IMR-90 (cell line): Measurements from ENCODE around the gene CUL1. TPM values are rescaled to one million over a fixed set of nuclear protein-coding genes. Genes with fewer than 3 reads are reported as not detected.

Experiments used
- ATAC-seq: fragments of 200-7000 bp; cut with Tn5 transposase; 2 replicates; pipeline ENCODE4 v1.9.1; 2020; ENCODE audit warnings: low read depth, mild to moderate bottlenecking, moderate library complexity
- BruUV-seq: library from RNA; stranded (reverse); fragments of 400-500 nt; replicated peaks from 2 replicates; lab custom pipeline; 2021; lab: Mats Ljungman, UMichigan
- CTCF ChIA-PET: fragments of 300-600 bp; formaldehyde crosslinking; extraction: SDS; loops from one replicate; lab custom pipeline; 2021; ENCODE audit warnings: antibody characterized with exemption; lab: Yijun Ruan, JAX
- POLR2A ChIA-PET: fragments of 300-600 bp; sonication (Branson Sonifier 250); formaldehyde crosslinking; loops from one replicate; lab custom pipeline; 2022; ENCODE audit warnings: antibody characterized with exemption; ENCODE audit not compliant: unreplicated experiment; lab: Charles Lee
- DNase-seq: peaks from one replicate; pipeline ENCODE4 v3.0.0; 2013
- H2AFZ ChIP-seq: replicated peaks from 2 replicates; pipeline ENCODE3; 2013; ENCODE audit warnings: low read length, mild to moderate bottlenecking; ENCODE audit not compliant: poor library complexity
- H2AK5ac ChIP-seq: 2 replicates; pipeline ENCODE4 v1.6.1; 2013; ENCODE audit warnings: low read depth, low read length, inconsistent platforms
- H2AK9ac ChIP-seq: replicated peaks from 2 replicates; pipeline ENCODE3; 2013; ENCODE audit warnings: mild to moderate bottlenecking, low read depth, low read length, moderate library complexity; ENCODE audit not compliant: poor library complexity
- H2BK120ac ChIP-seq: 2 replicates; pipeline ENCODE4 v1.6.1; 2013; ENCODE audit warnings: low read depth, low read length, inconsistent platforms
- H2BK15ac ChIP-seq: 3 replicates; pipeline ENCODE4 v1.6.1; 2013; ENCODE audit warnings: low read depth, low read length, inconsistent platforms
- H2BK20ac ChIP-seq: 2 replicates; pipeline ENCODE4 v1.6.1; 2013; ENCODE audit warnings: low read depth, mild to moderate bottlenecking, inconsistent platforms, low read length, moderate library complexity
- H2BK5ac ChIP-seq: 2 replicates; pipeline ENCODE4 v1.6.1; 2013; ENCODE audit warnings: mild to moderate bottlenecking, low read depth, low read length, inconsistent platforms; ENCODE audit not compliant: poor library complexity, severe bottlenecking
- H3K14ac ChIP-seq: replicated peaks from 2 replicates; pipeline ENCODE4 v1.6.1; 2013; ENCODE audit warnings: low read depth, low read length, inconsistent platforms
- H3K18ac ChIP-seq: 2 replicates; pipeline ENCODE4 v1.6.1; 2013; ENCODE audit warnings: low read depth, low read length, control low read depth
- H3K23ac ChIP-seq: 2 replicates; pipeline ENCODE4 v1.6.1; 2013; ENCODE audit warnings: low read depth, low read length, inconsistent platforms
- H3K27ac ChIP-seq: 2 replicates; pipeline ENCODE4 v1.5.1; 2013; ENCODE audit warnings: mild to moderate bottlenecking, control low read depth, low read length; ENCODE audit not compliant: insufficient read depth
- H3K27me3 ChIP-seq: 2 replicates; pipeline ENCODE4 v1.6.1; 2013; ENCODE audit warnings: low read length; ENCODE audit not compliant: control insufficient read depth, insufficient read depth
- H3K36me3 ChIP-seq: 2 replicates; pipeline ENCODE4 v1.6.1; 2013; ENCODE audit warnings: low read length, mixed read lengths; ENCODE audit not compliant: control insufficient read depth, insufficient read depth
- H3K4ac ChIP-seq: 2 replicates; pipeline ENCODE4 v1.6.1; 2013; ENCODE audit warnings: low read depth, low read length, inconsistent platforms
- H3K4me1 ChIP-seq: 2 replicates; pipeline ENCODE4 v1.6.1; 2013; ENCODE audit warnings: low read length, mixed read lengths; ENCODE audit not compliant: control insufficient read depth, insufficient read depth
- H3K4me2 ChIP-seq: 2 replicates; pipeline ENCODE4 v1.6.1; 2013; ENCODE audit warnings: low read depth, mild to moderate bottlenecking, control low read depth, low read length, moderate library complexity
- H3K4me3 ChIP-seq: 2 replicates; pipeline ENCODE4 v1.5.1; 2013; ENCODE audit warnings: low read depth, mild to moderate bottlenecking, control low read depth, low read length, moderate library complexity; ENCODE audit not compliant: insufficient read depth
- H3K56ac ChIP-seq: 2 replicates; pipeline ENCODE4 v1.6.1; 2013; ENCODE audit warnings: low read length, inconsistent platforms; ENCODE audit not compliant: insufficient read depth; ENCODE audit errors: extremely low read depth
- H3K79me1 ChIP-seq, 2 experiments: 2 replicates each; pipeline ENCODE4 v1.6.1; 2013; ENCODE audit warnings: low read length in 2 of 2, inconsistent platforms in 1 of 2, low read depth in 1 of 2
- H3K9ac ChIP-seq: 2 replicates; pipeline ENCODE4 v1.6.1; 2013; ENCODE audit warnings: low read depth, low read length, control low read depth
- H3K9me1 ChIP-seq: 2 replicates; pipeline ENCODE4 v1.6.1; 2013; ENCODE audit warnings: low read length, inconsistent platforms; ENCODE audit not compliant: insufficient read depth
- H3K9me3 ChIP-seq: 2 replicates; pipeline ENCODE4 v1.6.1; 2013; ENCODE audit warnings: low read length; ENCODE audit not compliant: control insufficient read depth, insufficient read depth
- H4K20me1 ChIP-seq: 2 replicates; pipeline ENCODE4 v1.6.1; 2013; ENCODE audit warnings: low read length, inconsistent platforms; ENCODE audit not compliant: insufficient read depth
- H4K5ac ChIP-seq: 2 replicates; pipeline ENCODE4 v1.6.1; 2013; ENCODE audit warnings: mild to moderate bottlenecking, low read depth, low read length, control low read depth
- H4K8ac ChIP-seq, 2 experiments: 2 replicates each; pipeline ENCODE4 v1.6.1; 2013; ENCODE audit warnings: low read depth in 2 of 2, low read length in 2 of 2, control low read depth in 1 of 2, inconsistent platforms in 1 of 2
- H4K91ac ChIP-seq: 2 replicates; pipeline ENCODE4 v1.6.1; 2013; ENCODE audit warnings: low read depth, low read length, inconsistent platforms; ENCODE audit not compliant: insufficient read depth
- MAZ ChIP-seq: IDR thresholded peaks from 2 replicates; pipeline ENCODE4 v1.6.1; 2012; ENCODE audit warnings: low read depth, mild to moderate bottlenecking, low read length, improper control_type of control experiment, moderate library complexity, borderline replicate concordance
- NFE2L2 ChIP-seq: fragments of 150-350 bp; IDR thresholded peaks from 2 replicates; pipeline ENCODE4 v1.6.1; 2016; ENCODE audit warnings: low read depth, mild to moderate bottlenecking, low read length
- SMC3 ChIP-seq: fragments of 150-350 bp; IDR thresholded peaks from 2 replicates; pipeline ENCODE4 v1.6.1; 2016; ENCODE audit warnings: low read depth, mild to moderate bottlenecking, antibody characterized with exemption, low read length, moderate library complexity
- USF2 ChIP-seq: fragments of 150-350 bp; IDR thresholded peaks from 2 replicates; pipeline ENCODE4 v1.6.1; 2017; ENCODE audit warnings: mild to moderate bottlenecking, antibody characterized with exemption, low read length, low read depth
- WGBS, 2 experiments: methylation state at CpG; one replicate each; pipeline versions ENCODE4 v1.1.5 to v1.1.7; 2013; ENCODE audit warnings: missing lambda C conversion rate in 2 of 2; ENCODE audit not compliant: insufficient read length in 1 of 2; ENCODE audit errors: extremely low coverage in 2 of 2; 5-methylcytosine and 5-hydroxymethylcytosine counted together
- dilution Hi-C: fragments of 300-500 bp; cut with HindIII; formaldehyde crosslinking; loops from one replicate; pipeline ENCODE4 v1.14.3; 2018; ENCODE audit warnings: low sequenced_read_pairs; ENCODE audit not compliant: unreplicated experiment
- in situ Hi-C: fragments of 300-500 bp; cut with MboI; formaldehyde crosslinking; loops from 3 replicates; pipeline ENCODE4 v1.14.3; 2019; ENCODE audit warnings: low sequenced_read_pairs, inconsistent platforms, mixed read lengths
- intact Hi-C: fragments of 100-400 bp; cut with micrococcal nuclease; formaldehyde crosslinking; loops from 2 replicates; pipeline ENCODE4 v1.10.0; 2022
- polyA plus RNA-seq, 3 experiments: library from polyadenylated mRNA; depleted of rRNA; stranded (reverse); fragments of >200 nt; gene quantifications; 2 replicates each; pipeline ENCODE4 v1.2.3, GENCODE V29; 2012; ENCODE audit warnings: low replicate concordance in 1 of 3
- total RNA-seq: library from RNA; depleted of rRNA; stranded (reverse); fragments of >200 nt; gene quantifications from 2 replicates; pipeline ENCODE4 v1.2.3, GENCODE V29; 2012

The CUL1 gene
- total and polyA plus RNA-seq, 2 of the 4 experiments (the other 2 are of a cell fraction) = 44.0 to 46.2 TPM

GRCh38 chr7:148715027-148715426 lies 16.3 kb downstream of the CUL1 start:
- 93% methylated on average over 5 of the region's 6 CpGs; no CpG with 5 or more reads in 1 of the 2 experiments for WGBS, 2 experiments
- Histone ChIP-seq H4K20me1 (peaks cover 85% of the 10 kb centered on the region), H2BK120ac (no peak overlapping the region), H3K4ac (no peak overlapping the region), H2BK15ac (no peak overlapping the region), H2AFZ (no peak overlapping the region), H3K79me1 (peaks cover 19 to 58% of the 10 kb centered on the region in 2 experiments), H3K9me3 (no peaks in the 10 kb centered on the region), H3K23ac (no peak overlapping the region), H3K4me3 (no peak overlapping the region), H3K4me2 (no peak overlapping the region), H3K14ac (no peak overlapping the region), H3K9me1 (peaks cover 21% of the 10 kb centered on the region), H3K9ac (no peak overlapping the region), H3K36me3 (no peaks in the 10 kb centered on the region; the same call in 1 of the 2 replicates), H3K27ac (no peak overlapping the region), H4K5ac (no peak overlapping the region), H2BK5ac (no peak overlapping the region), H4K8ac (no peak overlapping the region), H2AK5ac (no peak overlapping the region), H3K27me3 (no peaks in the 10 kb centered on the region), H2BK20ac (no peak overlapping the region), H4K91ac (no peak overlapping the region), H3K18ac (no peak overlapping the region), H3K4me1 (peaks cover 5% of the 10 kb centered on the region; the same call in 1 of the 2 replicates), H3K56ac (no peak overlapping the region), H2AK9ac (no peak overlapping the region)
- no peak for DNase-seq
- ChIA-PET POLR2A (no interaction called here), CTCF (interaction anchor here (1.0 kb wide), 1 partner anchor 200 kb away, joined by 8 read pairs; no protein-coding TSS in a partner anchor)
- intact Hi-C loops (no loop called here), dilution Hi-C loops (no loop called here), in situ Hi-C loops (no loop called here)
- no TSS peak for BruUV-seq
- TF ChIP-seq NFE2L2 (no peak), USF2 (no peak), SMC3 (no peak), MAZ (no peak)
- no peak for ATAC-seq
